IMR-90 (cell line): Measurements from ENCODE around the gene SPTSSB. TPM values are rescaled to one million over a fixed set of nuclear protein-coding genes. Genes with fewer than 3 reads are reported as not detected.

Source experiments
- ATAC-seq: fragments of 200-7000 bp; cut with Tn5 transposase; 2 replicates; pipeline ENCODE4 v1.9.1; 2020; ENCODE audit warnings: low read depth, mild to moderate bottlenecking, moderate library complexity
- BruUV-seq: library from RNA; stranded (reverse); fragments of 400-500 nt; replicated peaks from 2 replicates; lab custom pipeline; 2021; lab: Mats Ljungman, UMichigan
- CTCF ChIA-PET: fragments of 300-600 bp; formaldehyde crosslinking; extraction: SDS; loops from one replicate; lab custom pipeline; 2021; ENCODE audit warnings: antibody characterized with exemption; lab: Yijun Ruan, JAX
- POLR2A ChIA-PET: fragments of 300-600 bp; sonication (Branson Sonifier 250); formaldehyde crosslinking; loops from one replicate; lab custom pipeline; 2022; ENCODE audit warnings: antibody characterized with exemption; ENCODE audit not compliant: unreplicated experiment; lab: Charles Lee
- DNase-seq: peaks from one replicate; pipeline ENCODE4 v3.0.0; 2013
- H2AFZ ChIP-seq: replicated peaks from 2 replicates; pipeline ENCODE3; 2013; ENCODE audit warnings: low read length, mild to moderate bottlenecking; ENCODE audit not compliant: poor library complexity
- H2AK5ac ChIP-seq: 2 replicates; pipeline ENCODE4 v1.6.1; 2013; ENCODE audit warnings: low read depth, low read length, inconsistent platforms
- H2AK9ac ChIP-seq: replicated peaks from 2 replicates; pipeline ENCODE3; 2013; ENCODE audit warnings: mild to moderate bottlenecking, low read depth, low read length, moderate library complexity; ENCODE audit not compliant: poor library complexity
- H2BK120ac ChIP-seq: 2 replicates; pipeline ENCODE4 v1.6.1; 2013; ENCODE audit warnings: low read depth, low read length, inconsistent platforms
- H2BK15ac ChIP-seq: 3 replicates; pipeline ENCODE4 v1.6.1; 2013; ENCODE audit warnings: low read depth, low read length, inconsistent platforms
- H2BK20ac ChIP-seq: 2 replicates; pipeline ENCODE4 v1.6.1; 2013; ENCODE audit warnings: low read depth, mild to moderate bottlenecking, inconsistent platforms, low read length, moderate library complexity
- H2BK5ac ChIP-seq: 2 replicates; pipeline ENCODE4 v1.6.1; 2013; ENCODE audit warnings: mild to moderate bottlenecking, low read depth, low read length, inconsistent platforms; ENCODE audit not compliant: poor library complexity, severe bottlenecking
- H3K14ac ChIP-seq: replicated peaks from 2 replicates; pipeline ENCODE4 v1.6.1; 2013; ENCODE audit warnings: low read depth, low read length, inconsistent platforms
- H3K18ac ChIP-seq: 2 replicates; pipeline ENCODE4 v1.6.1; 2013; ENCODE audit warnings: low read depth, low read length, control low read depth
- H3K23ac ChIP-seq: 2 replicates; pipeline ENCODE4 v1.6.1; 2013; ENCODE audit warnings: low read depth, low read length, inconsistent platforms
- H3K27ac ChIP-seq: 2 replicates; pipeline ENCODE4 v1.5.1; 2013; ENCODE audit warnings: mild to moderate bottlenecking, control low read depth, low read length; ENCODE audit not compliant: insufficient read depth
- H3K27me3 ChIP-seq: 2 replicates; pipeline ENCODE4 v1.6.1; 2013; ENCODE audit warnings: low read length; ENCODE audit not compliant: control insufficient read depth, insufficient read depth
- H3K36me3 ChIP-seq: 2 replicates; pipeline ENCODE4 v1.6.1; 2013; ENCODE audit warnings: low read length, mixed read lengths; ENCODE audit not compliant: control insufficient read depth, insufficient read depth
- H3K4ac ChIP-seq: 2 replicates; pipeline ENCODE4 v1.6.1; 2013; ENCODE audit warnings: low read depth, low read length, inconsistent platforms
- H3K4me1 ChIP-seq: 2 replicates; pipeline ENCODE4 v1.6.1; 2013; ENCODE audit warnings: low read length, mixed read lengths; ENCODE audit not compliant: control insufficient read depth, insufficient read depth
- H3K4me2 ChIP-seq: 2 replicates; pipeline ENCODE4 v1.6.1; 2013; ENCODE audit warnings: low read depth, mild to moderate bottlenecking, control low read depth, low read length, moderate library complexity
- H3K4me3 ChIP-seq: 2 replicates; pipeline ENCODE4 v1.5.1; 2013; ENCODE audit warnings: low read depth, mild to moderate bottlenecking, control low read depth, low read length, moderate library complexity; ENCODE audit not compliant: insufficient read depth
- H3K56ac ChIP-seq: 2 replicates; pipeline ENCODE4 v1.6.1; 2013; ENCODE audit warnings: low read length, inconsistent platforms; ENCODE audit not compliant: insufficient read depth; ENCODE audit errors: extremely low read depth
- H3K79me1 ChIP-seq, 2 experiments: 2 replicates each; pipeline ENCODE4 v1.6.1; 2013; ENCODE audit warnings: low read length in 2 of 2, inconsistent platforms in 1 of 2, low read depth in 1 of 2
- H3K9ac ChIP-seq: 2 replicates; pipeline ENCODE4 v1.6.1; 2013; ENCODE audit warnings: low read depth, low read length, control low read depth
- H3K9me1 ChIP-seq: 2 replicates; pipeline ENCODE4 v1.6.1; 2013; ENCODE audit warnings: low read length, inconsistent platforms; ENCODE audit not compliant: insufficient read depth
- H3K9me3 ChIP-seq: 2 replicates; pipeline ENCODE4 v1.6.1; 2013; ENCODE audit warnings: low read length; ENCODE audit not compliant: control insufficient read depth, insufficient read depth
- H4K20me1 ChIP-seq: 2 replicates; pipeline ENCODE4 v1.6.1; 2013; ENCODE audit warnings: low read length, inconsistent platforms; ENCODE audit not compliant: insufficient read depth
- H4K5ac ChIP-seq: 2 replicates; pipeline ENCODE4 v1.6.1; 2013; ENCODE audit warnings: mild to moderate bottlenecking, low read depth, low read length, control low read depth
- H4K8ac ChIP-seq, 2 experiments: 2 replicates each; pipeline ENCODE4 v1.6.1; 2013; ENCODE audit warnings: low read depth in 2 of 2, low read length in 2 of 2, control low read depth in 1 of 2, inconsistent platforms in 1 of 2
- H4K91ac ChIP-seq: 2 replicates; pipeline ENCODE4 v1.6.1; 2013; ENCODE audit warnings: low read depth, low read length, inconsistent platforms; ENCODE audit not compliant: insufficient read depth
- BHLHE40 ChIP-seq: fragments of 150-350 bp; IDR thresholded peaks from 2 replicates; pipeline ENCODE4 v1.6.1; 2016; ENCODE audit warnings: mild to moderate bottlenecking, low read depth, low read length
- FOS ChIP-seq: fragments of 150-350 bp; IDR thresholded peaks from 2 replicates; pipeline ENCODE4 v1.6.1; 2016; ENCODE audit warnings: low read depth, low read length
- MAZ ChIP-seq: IDR thresholded peaks from 2 replicates; pipeline ENCODE4 v1.6.1; 2012; ENCODE audit warnings: low read depth, mild to moderate bottlenecking, low read length, improper control_type of control experiment, moderate library complexity, borderline replicate concordance
- NFE2L2 ChIP-seq: fragments of 150-350 bp; IDR thresholded peaks from 2 replicates; pipeline ENCODE4 v1.6.1; 2016; ENCODE audit warnings: low read depth, mild to moderate bottlenecking, low read length
- POLR2A ChIP-seq: IDR thresholded peaks from 2 replicates; pipeline ENCODE4 v1.6.1; 2012; ENCODE audit warnings: mild to moderate bottlenecking, low read depth, low read length
- RAD21 ChIP-seq: IDR thresholded peaks from 2 replicates; pipeline ENCODE4 v1.6.1; 2012; ENCODE audit warnings: low read length, improper control_type of control experiment
- RCOR1 ChIP-seq: IDR thresholded peaks from 2 replicates; pipeline ENCODE4 v1.6.1; 2012; ENCODE audit warnings: mild to moderate bottlenecking, low read length, improper control_type of control experiment; ENCODE audit not compliant: insufficient replicate concordance
- SMC3 ChIP-seq: fragments of 150-350 bp; IDR thresholded peaks from 2 replicates; pipeline ENCODE4 v1.6.1; 2016; ENCODE audit warnings: low read depth, mild to moderate bottlenecking, antibody characterized with exemption, low read length, moderate library complexity
- WGBS, 2 experiments: methylation state at CpG; one replicate each; pipeline versions ENCODE4 v1.1.5 to v1.1.7; 2013; ENCODE audit warnings: missing lambda C conversion rate in 2 of 2; ENCODE audit not compliant: insufficient read length in 1 of 2; ENCODE audit errors: extremely low coverage in 2 of 2; 5-methylcytosine and 5-hydroxymethylcytosine counted together
- dilution Hi-C: fragments of 300-500 bp; cut with HindIII; formaldehyde crosslinking; loops from one replicate; pipeline ENCODE4 v1.14.3; 2018; ENCODE audit warnings: low sequenced_read_pairs; ENCODE audit not compliant: unreplicated experiment
- in situ Hi-C: fragments of 300-500 bp; cut with MboI; formaldehyde crosslinking; loops from 3 replicates; pipeline ENCODE4 v1.14.3; 2019; ENCODE audit warnings: low sequenced_read_pairs, inconsistent platforms, mixed read lengths
- intact Hi-C: fragments of 100-400 bp; cut with micrococcal nuclease; formaldehyde crosslinking; loops from 2 replicates; pipeline ENCODE4 v1.10.0; 2022
- polyA plus RNA-seq, 3 experiments: library from polyadenylated mRNA; depleted of rRNA; stranded (reverse); fragments of >200 nt; gene quantifications; 2 replicates each; pipeline ENCODE4 v1.2.3, GENCODE V29; 2012; ENCODE audit warnings: low replicate concordance in 1 of 3
- total RNA-seq: library from RNA; depleted of rRNA; stranded (reverse); fragments of >200 nt; gene quantifications from 2 replicates; pipeline ENCODE4 v1.2.3, GENCODE V29; 2012
- TF ChIP-seq, protein P1 (sequence below): conservative IDR thresholded peaks from 2 replicates; pipeline ENCODE4 v1.5.1; 2012; ENCODE audit warnings: mild to moderate bottlenecking, low read depth, low read length, improper control_type of control experiment
- TF ChIP-seq, protein P2 (sequence below): fragments of 150-350 bp; IDR thresholded peaks from 2 replicates; pipeline ENCODE4 v1.6.1; 2017; ENCODE audit warnings: mild to moderate bottlenecking, antibody characterized with exemption, low read length, low read depth

SPTSSB gene
- total and polyA plus RNA-seq, 2 of the 4 experiments (the other 2 are of a cell fraction), result not detected

DNA sequence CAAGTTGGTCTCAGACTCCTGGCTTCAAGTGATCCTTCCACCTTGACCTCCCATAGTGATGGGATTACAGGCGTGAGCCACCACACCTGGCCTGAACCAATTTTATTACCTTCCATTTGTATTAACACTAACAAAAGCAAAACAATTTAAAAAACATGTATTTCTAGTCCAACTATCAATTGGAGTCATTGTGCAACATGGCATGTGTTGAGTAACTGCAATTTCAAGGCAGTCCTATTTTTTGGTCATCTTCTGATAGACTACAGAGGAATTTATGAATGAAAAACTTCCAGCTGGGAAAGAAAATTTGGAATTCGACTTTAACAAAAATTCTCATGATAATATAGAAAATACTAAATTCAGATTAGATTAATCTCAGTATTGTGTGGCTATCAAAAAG is 16.8 kb downstream of the SPTSSB start:
- no peaks in the 10 kb centered on the region for H3K9me3 ChIP-seq
- H2AFZ ChIP-seq, result no peak overlapping the region
- no peak for ATAC-seq
- no peak overlapping the region for H3K4me2 ChIP-seq
- no peak overlapping the region for H4K91ac ChIP-seq
- no TSS peak for BruUV-seq
- no peak overlapping the region for H2BK120ac ChIP-seq
- H3K27me3 ChIP-seq, result 0 out of 2 replicates have a peak, but pooled peaks cover 3% of the 10 kb centered on the region
- H3K4me3 ChIP-seq, result no peak overlapping the region
- in situ Hi-C loops, result no loop called here
- no peak overlapping the region for H4K5ac ChIP-seq
- no peak overlapping the region for H2BK5ac ChIP-seq
- H4K8ac ChIP-seq, result no peak overlapping the region
- no peak overlapping the region for H3K23ac ChIP-seq
- no CpG with 5 or more reads among the region's 2 CpGs for WGBS, 2 experiments
- ChIA-PET POLR2A (no interaction called here), CTCF (no interaction called here)
- H2BK20ac ChIP-seq, result no peak overlapping the region
- H2AK5ac ChIP-seq, result no peak overlapping the region
- intact Hi-C loops, result no loop called here
- H2BK15ac ChIP-seq, result no peak overlapping the region
- no peak for DNase-seq
- no peak overlapping the region for H3K18ac ChIP-seq
- TF ChIP-seq FOS (no peak), MAZ (no peak), NFE2L2 (no peak), RCOR1 (no peak), RAD21 (no peak), POLR2A (no peak), SMC3 (no peak), BHLHE40 (no peak)
- TF ChIP-seq, protein P1, sequence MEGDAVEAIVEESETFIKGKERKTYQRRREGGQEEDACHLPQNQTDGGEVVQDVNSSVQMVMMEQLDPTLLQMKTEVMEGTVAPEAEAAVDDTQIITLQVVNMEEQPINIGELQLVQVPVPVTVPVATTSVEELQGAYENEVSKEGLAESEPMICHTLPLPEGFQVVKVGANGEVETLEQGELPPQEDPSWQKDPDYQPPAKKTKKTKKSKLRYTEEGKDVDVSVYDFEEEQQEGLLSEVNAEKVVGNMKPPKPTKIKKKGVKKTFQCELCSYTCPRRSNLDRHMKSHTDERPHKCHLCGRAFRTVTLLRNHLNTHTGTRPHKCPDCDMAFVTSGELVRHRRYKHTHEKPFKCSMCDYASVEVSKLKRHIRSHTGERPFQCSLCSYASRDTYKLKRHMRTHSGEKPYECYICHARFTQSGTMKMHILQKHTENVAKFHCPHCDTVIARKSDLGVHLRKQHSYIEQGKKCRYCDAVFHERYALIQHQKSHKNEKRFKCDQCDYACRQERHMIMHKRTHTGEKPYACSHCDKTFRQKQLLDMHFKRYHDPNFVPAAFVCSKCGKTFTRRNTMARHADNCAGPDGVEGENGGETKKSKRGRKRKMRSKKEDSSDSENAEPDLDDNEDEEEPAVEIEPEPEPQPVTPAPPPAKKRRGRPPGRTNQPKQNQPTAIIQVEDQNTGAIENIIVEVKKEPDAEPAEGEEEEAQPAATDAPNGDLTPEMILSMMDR, result no peak
- TF ChIP-seq, protein P2, sequence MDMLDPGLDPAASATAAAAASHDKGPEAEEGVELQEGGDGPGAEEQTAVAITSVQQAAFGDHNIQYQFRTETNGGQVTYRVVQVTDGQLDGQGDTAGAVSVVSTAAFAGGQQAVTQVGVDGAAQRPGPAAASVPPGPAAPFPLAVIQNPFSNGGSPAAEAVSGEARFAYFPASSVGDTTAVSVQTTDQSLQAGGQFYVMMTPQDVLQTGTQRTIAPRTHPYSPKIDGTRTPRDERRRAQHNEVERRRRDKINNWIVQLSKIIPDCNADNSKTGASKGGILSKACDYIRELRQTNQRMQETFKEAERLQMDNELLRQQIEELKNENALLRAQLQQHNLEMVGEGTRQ, result no peak
- H3K9me1 ChIP-seq, result no peaks in the 10 kb centered on the region; the same call in 1 of the 2 replicates
- H3K36me3 ChIP-seq, result no peaks in the 10 kb centered on the region
- H3K79me1 ChIP-seq, result no peaks in the 10 kb centered on the region
- H3K4me1 ChIP-seq, result no peaks in the 10 kb centered on the region
- H3K27ac ChIP-seq, result no peak overlapping the region
- H3K9ac ChIP-seq, result no peak overlapping the region
- no peak overlapping the region for H3K4ac ChIP-seq
- dilution Hi-C loops, result no loop called here
- H2AK9ac ChIP-seq, result no peak overlapping the region
- no peaks in the 10 kb centered on the region for H4K20me1 ChIP-seq
- no peak overlapping the region for H3K14ac ChIP-seq
- no peak overlapping the region for H3K56ac ChIP-seq
